Measurements from ENCODE around the gene SPOCK1. TPM values are rescaled to one million over a fixed set of nuclear protein-coding genes. Genes with fewer than 3 reads are reported as not detected.

SPOCK1 gene
- total and polyA plus RNA-seq, 2 of the 4 experiments (the other 2 are of a cell fraction) = 5.0 to 20.3 TPM

GRCh38 chr5:137215261-137215660 is 283.9 kb downstream of the SPOCK1 start:
- in situ Hi-C loops (cut with MboI; ENCODE audit: low sequenced_read_pairs) = no loop called here
- no peak overlapping the region for H3K4me2 ChIP-seq (ENCODE audit: low read depth, low read length)
- intact Hi-C loops (cut with micrococcal nuclease) = no loop called here

More at GRCh38 chr5:137215261-137215660, 283.9 kb downstream of the SPOCK1 start:
- Histone ChIP-seq H3K9ac (ENCODE audit: low read depth, low read length) (no peak overlapping the region), H4K91ac (ENCODE audit: insufficient read depth, low read depth, low read length) (no peak overlapping the region), H3K23ac (ENCODE audit: low read depth, low read length) (no peak overlapping the region), H4K5ac (ENCODE audit: low read depth, low read length) (no peak overlapping the region), H4K20me1 (ENCODE audit: insufficient read depth, low read length) (no peaks in the 10 kb centered on the region), H2BK5ac (ENCODE audit: low read depth, low read length, poor library complexity, severe bottlenecking) (no peak overlapping the region), H3K56ac (ENCODE audit: extremely low read depth, insufficient read depth, low read length) (no peak overlapping the region), H3K79me1 (ENCODE audit: low read depth in 1 of 2, low read length in 2 of 2) (no peaks in the 10 kb centered on the region; a peak in 1 of 4 replicates), H3K27me3 (ENCODE audit: control insufficient read depth, insufficient read depth, low read length) (no peaks in the 10 kb centered on the region; the same call in 1 of the 2 replicates), H2AFZ (replicated peaks; ENCODE audit: low read length, poor library complexity) (no peak overlapping the region), H2BK20ac (ENCODE audit: low read depth, low read length) (no peak overlapping the region), H3K4me1 (ENCODE audit: control insufficient read depth, insufficient read depth, low read length) (0 out of 2 replicates have a peak, but pooled peaks cover 2% of the 10 kb centered on the region), H2AK9ac (replicated peaks; ENCODE audit: low read depth, low read length, poor library complexity) (no peak overlapping the region), H3K4ac (ENCODE audit: low read depth, low read length) (no peak overlapping the region), H2BK15ac (ENCODE audit: low read depth, low read length) (no peak overlapping the region), H3K18ac (ENCODE audit: low read depth, low read length) (no peak overlapping the region), H3K27ac (ENCODE audit: insufficient read depth, low read length) (no peak overlapping the region), H4K8ac (ENCODE audit: low read depth in 2 of 2, low read length in 2 of 2) (no peak overlapping the region), H3K36me3 (ENCODE audit: control insufficient read depth, insufficient read depth, low read length) (no peaks in the 10 kb centered on the region), H3K4me3 (ENCODE audit: insufficient read depth, low read depth, low read length) (no peak overlapping the region), H3K9me3 (ENCODE audit: control insufficient read depth, insufficient read depth, low read length) (no peaks in the 10 kb centered on the region), H3K9me1 (ENCODE audit: insufficient read depth, low read length) (no peaks in the 10 kb centered on the region), H2AK5ac (ENCODE audit: low read depth, low read length) (no peak overlapping the region), H3K14ac (replicated peaks; ENCODE audit: low read depth, low read length) (no peak overlapping the region), H2BK120ac (ENCODE audit: low read depth, low read length) (no peak overlapping the region)
- BruUV-seq (replicated peaks) = no TSS peak
- WGBS, 2 experiments (ENCODE audit: extremely low coverage in 2 of 2, insufficient read length in 1 of 2) = no CpG with 5 or more reads among the region's 1 CpG
- TF ChIP-seq MAFK (IDR thresholded peaks at IDR 0.05; ENCODE audit: low read depth, low read length) = no peak
- TF ChIP-seq BHLHE40 (IDR thresholded peaks at IDR 0.05; ENCODE audit: low read depth, low read length) = no peak
- no peak for TF ChIP-seq CTCF (conservative IDR thresholded peaks at IDR 0.05; ENCODE audit: low read depth, low read length)
- TF ChIP-seq RFX5 (IDR thresholded peaks at IDR 0.05; ENCODE audit: low read depth, low read length) = no peak
- TF ChIP-seq, protein P1, sequence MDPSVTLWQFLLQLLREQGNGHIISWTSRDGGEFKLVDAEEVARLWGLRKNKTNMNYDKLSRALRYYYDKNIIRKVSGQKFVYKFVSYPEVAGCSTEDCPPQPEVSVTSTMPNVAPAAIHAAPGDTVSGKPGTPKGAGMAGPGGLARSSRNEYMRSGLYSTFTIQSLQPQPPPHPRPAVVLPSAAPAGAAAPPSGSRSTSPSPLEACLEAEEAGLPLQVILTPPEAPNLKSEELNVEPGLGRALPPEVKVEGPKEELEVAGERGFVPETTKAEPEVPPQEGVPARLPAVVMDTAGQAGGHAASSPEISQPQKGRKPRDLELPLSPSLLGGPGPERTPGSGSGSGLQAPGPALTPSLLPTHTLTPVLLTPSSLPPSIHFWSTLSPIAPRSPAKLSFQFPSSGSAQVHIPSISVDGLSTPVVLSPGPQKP (IDR thresholded peaks at IDR 0.05; ENCODE audit: borderline replicate concordance, low read depth, low read length) = no peak
- ATAC-seq (ENCODE audit: low read depth) (peak; percentile 27), DNase-seq (no peak)
- CTCF ChIA-PET = interaction anchor here (1.9 kb wide), 1 partner anchor 10 kb away, joined by 5 read pairs; no protein-coding TSS in a partner anchor
- POLR2A ChIA-PET (ENCODE audit: unreplicated experiment) = interaction anchor here (0.7 kb wide), 1 partner anchor 332 kb away, joined by 3 read pairs; no protein-coding TSS in a partner anchor
- dilution Hi-C loops (cut with HindIII; ENCODE audit: low sequenced_read_pairs, unreplicated experiment) = no loop called here

Data from IMR-90 (cell line).